COLO668 (cell line): Measurements from ENCODE around the gene SCAMP4.

Source experiments
- DNase-seq: peaks from one replicate; lab custom pipeline; 2025; ENCODE audit not compliant: unreplicated experiment; lab: John Stamatoyannopoulos, UW

The SCAMP4 gene

GRCh38 chr19:1912760-1913505, 7.7 kb downstream of the SCAMP4 start:
- no peak for DNase-seq

GRCh38 chr19:1913781-1914577, 8.8 kb downstream of the SCAMP4 start:
- DNase-seq: no peak

GRCh38 chr19:1914826-1915341, 9.7 kb downstream of the SCAMP4 start:
- no peak for DNase-seq

DNA sequence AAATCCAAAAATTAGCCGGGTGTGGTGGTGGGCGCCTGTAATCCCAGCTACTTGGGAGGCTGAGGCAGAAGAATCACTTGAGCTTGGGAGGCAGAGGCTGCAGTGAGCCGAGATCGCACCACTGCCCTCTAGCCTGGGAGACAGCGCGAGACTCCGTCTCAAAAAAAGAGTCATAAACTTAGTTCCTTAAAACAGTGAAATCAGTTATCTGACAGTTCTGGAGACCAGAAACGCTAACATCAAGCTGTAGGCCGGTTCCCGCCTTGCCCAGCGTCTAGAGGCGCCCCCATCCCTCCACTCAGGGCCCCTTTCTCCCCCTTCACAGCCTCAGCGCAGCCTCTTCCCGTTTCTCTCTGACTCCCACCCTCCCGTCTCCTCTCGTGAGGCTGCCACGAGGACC, 11.9 kb downstream of the SCAMP4 start:
- DNase-seq: no peak

DNA sequence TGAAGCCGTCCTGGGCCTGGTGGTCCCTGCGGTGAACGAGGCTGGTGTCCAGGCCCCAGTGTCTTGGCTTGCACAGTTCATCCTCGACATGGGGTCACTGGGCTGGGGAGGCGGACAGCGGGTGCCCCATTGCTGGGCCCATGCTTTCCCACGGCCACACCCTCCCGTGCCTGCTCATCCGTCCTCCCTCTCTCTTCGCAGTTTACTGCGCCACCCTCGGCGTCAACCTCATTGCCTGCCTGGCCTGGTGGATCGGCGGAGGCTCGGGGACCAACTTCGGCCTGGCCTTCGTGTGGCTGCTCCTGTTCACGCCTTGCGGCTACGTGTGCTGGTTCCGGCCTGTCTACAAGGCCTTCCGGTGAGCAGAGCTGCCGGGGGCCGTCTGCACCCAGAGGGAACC, 12.7 kb downstream of the SCAMP4 start:
- no peak for DNase-seq

GRCh38 chr19:1918975-1919374, 13.8 kb downstream of the SCAMP4 start:
- no peak for DNase-seq

DNA sequence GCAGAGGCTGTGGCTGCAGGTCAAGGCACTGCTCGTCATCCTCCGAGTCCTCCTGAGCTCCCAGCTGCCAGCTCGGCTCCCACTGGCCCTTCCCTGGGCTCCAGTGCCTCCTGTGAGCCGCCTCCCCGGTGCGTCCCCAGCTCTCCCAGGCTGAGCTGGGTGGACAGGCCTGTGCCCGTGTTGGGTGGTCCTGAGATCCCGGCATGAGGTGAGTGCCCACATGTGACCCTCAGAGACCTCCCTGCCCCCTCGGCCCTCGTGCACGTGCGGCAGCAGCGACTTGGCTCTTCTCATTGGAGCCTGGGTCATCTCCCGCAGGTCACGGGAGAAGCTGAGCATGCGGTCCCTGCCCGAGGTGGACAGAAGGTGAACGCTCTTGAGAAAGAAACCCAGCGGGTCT, 15.4 kb downstream of the SCAMP4 start:
- DNase-seq: no peak

DNA sequence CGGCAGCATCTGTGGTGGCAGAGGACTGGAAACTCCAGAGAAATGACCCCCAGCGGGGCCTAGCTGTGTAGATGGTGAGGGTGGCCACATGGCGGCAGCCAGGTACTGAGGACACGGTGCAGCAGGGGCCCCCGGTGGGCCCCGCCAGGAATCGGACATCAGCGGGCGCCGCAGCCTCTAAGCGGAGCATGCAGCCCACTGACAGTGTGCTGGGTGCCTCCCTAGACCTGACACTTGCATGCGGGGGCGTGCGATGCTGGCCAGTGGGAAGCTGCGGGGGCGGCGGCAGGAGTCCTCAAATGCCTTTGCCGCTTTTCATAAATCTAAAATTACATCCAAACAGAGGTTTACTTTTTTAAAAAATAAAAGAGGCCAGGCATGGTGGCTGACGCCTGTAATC, 16.1 kb downstream of the SCAMP4 start:
- DNase-seq: no peak

- DNase-seq: no peak
Measured at GRCh38 chr19:1921825-1922224, 16.6 kb downstream of the SCAMP4 start.

GRCh38 chr19:1922803-1923202, 17.6 kb downstream of the SCAMP4 start:
- no peak for DNase-seq

- DNase-seq: no peak
Measured at GRCh38 chr19:1923319-1923718, 18.1 kb downstream of the SCAMP4 start.

GRCh38 chr19:1924320-1924961, 19.2 kb downstream of the SCAMP4 start:
- no peak for DNase-seq

GRCh38 chr19:1925544-1925943, 20.3 kb downstream of the SCAMP4 start:
- no peak for DNase-seq

DNA sequence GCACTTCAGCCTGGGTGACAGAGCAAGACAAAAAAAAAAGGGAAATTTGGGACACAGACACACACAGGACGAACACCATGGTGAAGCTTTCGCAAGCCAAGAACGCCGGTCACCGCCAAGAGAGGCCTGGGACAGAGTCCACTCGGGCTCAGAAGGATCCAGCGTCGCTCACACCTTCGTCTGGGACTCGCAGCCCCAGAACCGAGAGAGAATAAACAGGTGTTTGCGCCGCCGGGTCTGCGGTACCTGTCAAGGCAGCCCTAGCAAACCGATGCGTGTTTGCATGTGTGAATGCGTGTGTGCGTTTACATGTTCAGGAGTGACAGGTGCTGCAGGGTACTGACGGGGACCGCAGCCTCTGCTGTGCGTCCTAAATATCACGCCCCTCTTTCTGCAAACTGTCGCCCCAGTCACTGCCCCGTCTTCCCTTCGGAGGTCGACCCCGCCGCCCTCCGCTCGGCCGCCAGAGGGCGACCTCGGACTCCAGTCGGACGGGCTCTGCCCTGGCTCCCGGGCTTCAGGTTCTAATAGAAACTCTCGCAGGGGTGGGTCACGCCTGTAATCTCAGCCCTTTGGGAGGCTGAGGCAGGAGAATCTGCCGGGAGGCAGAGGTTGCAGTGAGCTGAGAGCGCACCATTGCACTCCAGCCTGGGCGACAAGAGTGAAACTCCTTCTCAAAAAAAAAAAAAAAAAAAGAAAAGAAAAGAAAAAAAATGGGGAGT, 24.0 kb downstream of the SCAMP4 start:
- DNase-seq: peak; percentile 79

- no peak for DNase-seq
Measured at GRCh38 chr19:1931445-1931844, 26.2 kb downstream of the SCAMP4 start.

DNA sequence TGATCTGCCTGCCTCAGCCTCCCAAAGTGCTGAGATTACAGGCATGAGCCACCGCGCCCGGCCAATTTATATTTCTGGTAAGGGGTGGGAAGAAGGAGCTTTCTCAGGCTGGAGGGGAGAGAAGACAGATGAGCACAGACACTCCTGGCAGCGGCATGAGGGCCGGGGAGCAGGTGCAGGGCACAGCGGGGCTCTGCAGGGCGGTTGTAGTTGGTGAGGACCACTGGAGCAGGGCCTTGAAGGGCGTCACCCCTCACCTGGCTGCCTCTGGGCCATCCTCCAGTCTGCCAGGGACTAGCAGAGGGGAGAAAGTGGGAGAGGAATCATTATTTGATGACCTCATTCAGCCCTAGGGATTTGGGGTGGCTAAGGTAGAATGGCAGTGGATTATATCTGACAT, 27.2 kb downstream of the SCAMP4 start:
- no peak for DNase-seq

GRCh38 chr19:1933244-1933643, 28.0 kb downstream of the SCAMP4 start:
- no peak for DNase-seq

DNA sequence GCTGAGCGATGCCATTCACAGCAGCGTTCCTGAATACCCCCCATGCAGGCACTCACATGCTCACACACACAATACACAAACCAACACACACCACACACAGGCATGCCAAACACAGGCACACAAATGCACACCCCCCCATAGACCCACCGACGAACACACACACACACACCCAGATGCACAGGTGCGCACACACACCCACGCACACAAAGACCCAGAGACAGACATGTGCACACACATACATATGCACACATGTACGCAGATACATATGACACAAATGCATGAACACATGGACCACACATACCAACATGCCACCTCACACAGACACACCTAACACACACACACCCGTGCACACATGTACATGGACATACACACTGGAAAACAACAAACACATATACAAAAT, 28.7 kb downstream of the SCAMP4 start:
- no peak for DNase-seq

DNA sequence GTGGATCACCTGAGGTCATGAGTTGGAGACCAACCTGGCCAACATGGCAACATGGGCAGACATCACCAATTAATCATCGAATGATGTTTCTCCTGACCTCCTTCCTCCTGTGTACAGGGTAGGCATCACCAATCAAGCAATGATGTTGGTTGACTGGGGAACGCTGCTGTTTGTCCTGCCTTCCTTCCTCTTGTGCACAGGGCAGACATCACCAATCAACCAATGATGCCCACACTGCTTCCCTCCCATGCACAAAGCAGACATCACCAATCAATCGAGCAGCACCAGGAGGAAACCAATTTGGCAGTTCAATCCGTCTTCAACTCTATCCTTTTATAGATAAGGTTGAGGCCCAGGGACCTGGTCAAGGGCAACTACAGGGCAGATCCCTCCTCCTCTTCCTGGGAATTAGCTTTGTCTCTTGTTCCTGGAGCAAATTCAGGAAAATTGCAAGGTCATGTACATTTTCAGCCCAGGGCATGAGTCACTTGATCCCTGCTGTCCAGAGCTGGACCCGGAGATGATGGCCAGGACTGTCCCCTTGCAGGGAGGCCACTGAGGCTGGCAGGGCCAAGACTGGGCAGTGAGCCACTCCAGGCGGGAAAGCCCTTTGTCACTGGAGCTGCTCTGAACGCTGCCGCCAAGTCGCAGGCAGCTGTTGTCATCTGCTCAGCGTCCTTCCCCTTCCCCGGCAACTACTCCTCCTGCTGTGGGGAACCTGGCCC, 30.4 kb downstream of the SCAMP4 start:
- peak; percentile 13 for DNase-seq

- no peak for DNase-seq
Measured at GRCh38 chr19:1936430-1936829, 31.2 kb downstream of the SCAMP4 start.
